HepG2 (cell line): ENCODE data around the gene EXOC7.

ENCODE experiments used
- EZH2 ChIP-seq: conservative IDR thresholded peaks from 2 replicates; pipeline ENCODE4 v1.6.1; 2012; ENCODE audit warnings: mild to moderate bottlenecking, low read depth, low read length, moderate library complexity
- NFIC ChIP-seq: IDR thresholded peaks from 2 replicates; pipeline ENCODE4 v1.6.1; 2012; ENCODE audit warnings: mild to moderate bottlenecking, low read length, inconsistent platforms

DNA sequence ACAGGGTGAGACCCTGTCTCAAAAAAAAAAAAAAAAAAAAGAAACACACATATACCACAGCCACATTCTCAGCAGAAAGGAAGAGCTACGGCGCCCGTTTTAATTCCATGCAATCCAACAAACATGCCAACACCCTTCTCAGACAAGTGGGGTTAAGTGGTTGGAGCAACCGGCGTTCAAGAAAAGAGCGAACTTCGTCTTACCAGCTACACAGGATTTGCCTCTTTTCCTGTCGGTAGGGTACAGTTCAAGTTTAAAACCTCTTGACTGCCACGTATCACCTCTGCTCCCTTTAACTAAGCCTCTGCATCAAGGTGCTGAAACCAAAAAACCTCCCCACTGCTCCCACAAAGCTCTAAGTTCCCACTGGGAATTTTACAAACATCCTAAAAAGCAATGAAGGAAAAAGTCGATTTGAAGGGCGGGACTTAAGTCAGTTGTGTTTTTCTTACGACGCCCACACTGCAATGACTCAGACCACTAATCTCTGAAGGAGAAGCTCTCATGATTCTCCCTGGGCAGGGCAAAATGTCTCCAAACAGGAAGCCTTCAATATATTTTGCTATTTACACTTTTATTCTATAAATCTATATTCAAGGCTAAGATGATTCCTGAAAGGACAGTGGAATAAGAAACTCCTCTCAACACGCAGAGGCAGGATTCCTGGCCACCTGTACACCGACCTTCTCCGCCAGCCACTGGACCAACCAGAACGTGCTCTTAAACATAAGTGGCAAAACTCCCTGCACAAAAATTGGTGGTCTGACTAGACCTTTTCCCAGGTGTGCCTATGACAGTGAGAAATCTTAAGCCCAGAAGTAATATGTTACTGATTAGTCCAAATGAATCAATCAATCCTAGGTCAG lies 50.1 kb downstream of the EXOC7 start:
- TF ChIP-seq NFIC (no peak), EZH2 (no peak)
